ENCODE results near the gene MPP1.

DNA sequence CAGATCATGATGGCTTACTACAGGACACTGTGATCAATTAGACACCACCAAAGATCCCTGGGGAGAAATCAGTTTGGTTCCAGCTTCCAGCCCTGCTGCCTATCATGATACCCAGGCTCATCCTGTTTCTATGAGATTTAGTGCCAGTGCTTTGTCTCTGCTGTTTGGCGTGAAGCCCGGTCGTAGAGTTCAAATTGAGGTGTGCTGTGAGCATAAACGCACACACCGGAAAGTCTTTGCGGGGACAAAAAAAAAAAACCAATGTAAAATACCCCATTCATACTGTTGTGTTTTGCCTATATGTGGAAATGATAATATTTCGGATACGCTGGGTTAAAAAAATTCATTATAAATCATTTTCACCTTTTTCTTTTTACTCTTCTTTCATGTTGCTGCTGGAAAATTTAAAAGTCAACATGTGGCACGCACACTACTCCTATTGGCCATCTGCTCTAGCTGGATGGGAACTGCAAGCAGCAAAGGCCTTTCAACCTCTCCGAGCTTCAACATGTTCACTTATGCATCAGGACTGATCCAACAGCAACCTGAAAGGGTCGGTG, 43.2 kb downstream of the MPP1 start:
- TF ChIP-seq POLR2AphosphoS5 (IDR thresholded peaks at IDR 0.05; ENCODE audit: low read depth), result no peak
- no peak for TF ChIP-seq CTCF (IDR thresholded peaks at IDR 0.05; ENCODE audit: insufficient read depth, low read length)
- no peak for TF ChIP-seq GABPA (IDR thresholded peaks at IDR 0.05; ENCODE audit: low read depth)

Measured in HL-60 (cell line).